HEK293T (cell line): ENCODE results near the gene AVPR2.

Source experiments
- CTBP1 ChIP-seq: fragments of 450-650 bp; IDR thresholded peaks from 2 replicates; pipeline ENCODE4 v1.6.1; 2016; ENCODE audit warnings: borderline replicate concordance
- FOXA1 ChIP-seq: fragments of 450-650 bp; IDR thresholded peaks from 2 replicates; pipeline ENCODE4 v1.6.1; 2016; ENCODE audit warnings: mild to moderate bottlenecking
- FOXK2 ChIP-seq: fragments of 450-650 bp; IDR thresholded peaks from 2 replicates; pipeline ENCODE4 v1.6.1; 2016; ENCODE audit warnings: mild to moderate bottlenecking
- SP1 ChIP-seq: fragments of 450-650 bp; IDR thresholded peaks from 2 replicates; pipeline ENCODE4 v1.6.1; 2017
- ZNF384 ChIP-seq: fragments of 450-650 bp; IDR thresholded peaks from 2 replicates; pipeline ENCODE4 v1.6.1; 2016

GRCh38 chrX:153948002-153948466, 43.6 kb downstream of the AVPR2 start:
- TF ChIP-seq ZNF384 (no peak), SP1 (no peak), CTBP1 (no peak), FOXK2 (no peak), FOXA1 (no peak)
